ENCODE results near the gene DRAXIN. TPM values are rescaled to one million over a fixed set of nuclear protein-coding genes. Genes with fewer than 3 reads are reported as not detected.

Gene DRAXIN
- total RNA-seq, 1 donor from 2014 or later, result 0.09 TPM

DNA sequence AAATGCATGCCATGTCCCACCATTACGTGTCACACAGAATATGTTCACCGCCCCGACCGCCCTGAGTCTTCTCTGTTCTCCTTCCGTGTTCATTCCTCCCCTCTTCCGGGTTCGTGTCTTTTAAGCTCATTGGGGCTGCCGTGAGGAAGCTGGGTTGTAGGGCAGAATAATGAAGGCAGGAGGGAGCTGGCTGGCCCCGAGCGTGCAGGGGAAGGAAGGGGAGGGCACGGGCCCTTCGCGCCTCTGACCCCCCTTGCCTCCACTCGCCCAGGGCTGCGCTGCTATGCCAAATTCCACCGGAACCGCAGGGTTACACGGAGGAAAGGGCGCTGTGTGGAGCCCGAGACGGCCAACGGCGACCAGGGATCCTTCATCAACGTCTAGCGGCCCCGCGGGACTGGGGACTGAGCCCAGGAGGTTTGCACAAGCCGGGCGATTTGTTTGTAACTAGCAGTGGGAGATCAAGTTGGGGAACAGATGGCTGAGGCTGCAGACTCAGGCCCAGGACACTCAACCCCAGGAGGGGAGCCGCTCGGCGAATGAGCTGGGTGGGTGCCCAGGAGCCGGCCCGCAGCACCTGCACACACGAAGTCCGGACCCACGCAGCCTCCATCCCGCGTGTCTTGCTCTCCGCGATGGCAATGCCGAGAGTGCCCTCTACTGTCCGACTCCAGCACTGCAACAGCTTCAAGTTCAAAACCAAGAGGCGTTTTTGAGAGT, 28.0 kb downstream of the DRAXIN start:
- Histone ChIP-seq H3K4me3 (peak overlapping the region; percentile 38), H3K4me1 (no peaks in the 10 kb centered on the region), H3K9me3 (no peaks in the 10 kb centered on the region), H3K27me3 (no peaks in the 10 kb centered on the region), H3K27ac (peak overlapping the region; percentile 70), H3K36me3 (no peaks in the 10 kb centered on the region)
- TF ChIP-seq, protein P1, sequence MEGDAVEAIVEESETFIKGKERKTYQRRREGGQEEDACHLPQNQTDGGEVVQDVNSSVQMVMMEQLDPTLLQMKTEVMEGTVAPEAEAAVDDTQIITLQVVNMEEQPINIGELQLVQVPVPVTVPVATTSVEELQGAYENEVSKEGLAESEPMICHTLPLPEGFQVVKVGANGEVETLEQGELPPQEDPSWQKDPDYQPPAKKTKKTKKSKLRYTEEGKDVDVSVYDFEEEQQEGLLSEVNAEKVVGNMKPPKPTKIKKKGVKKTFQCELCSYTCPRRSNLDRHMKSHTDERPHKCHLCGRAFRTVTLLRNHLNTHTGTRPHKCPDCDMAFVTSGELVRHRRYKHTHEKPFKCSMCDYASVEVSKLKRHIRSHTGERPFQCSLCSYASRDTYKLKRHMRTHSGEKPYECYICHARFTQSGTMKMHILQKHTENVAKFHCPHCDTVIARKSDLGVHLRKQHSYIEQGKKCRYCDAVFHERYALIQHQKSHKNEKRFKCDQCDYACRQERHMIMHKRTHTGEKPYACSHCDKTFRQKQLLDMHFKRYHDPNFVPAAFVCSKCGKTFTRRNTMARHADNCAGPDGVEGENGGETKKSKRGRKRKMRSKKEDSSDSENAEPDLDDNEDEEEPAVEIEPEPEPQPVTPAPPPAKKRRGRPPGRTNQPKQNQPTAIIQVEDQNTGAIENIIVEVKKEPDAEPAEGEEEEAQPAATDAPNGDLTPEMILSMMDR (IDR thresholded peaks at IDR 0.05), result peak; percentile 97
- intact Hi-C loops (cut with DNase I), result loop anchor here (5.0 kb wide), 1 partner anchor 67 kb away; the partner anchor contains the start of genes FBXO2 and FBXO44
- ATAC-seq (peak; percentile 94), DNase-seq (peak; percentile 89)

- Histone ChIP-seq H3K36me3 (no peaks in the 10 kb centered on the region), H3K27me3 (no peaks in the 10 kb centered on the region), H3K27ac (no peak overlapping the region), H3K9me3 (no peaks in the 10 kb centered on the region), H3K4me3 (peak overlapping the region; percentile 38), H3K4me1 (no peaks in the 10 kb centered on the region)
- intact Hi-C loops (cut with DNase I), result loop anchor here (5.0 kb wide), 1 partner anchor 68 kb away; the partner anchor contains the start of genes FBXO2 and FBXO44
- ATAC-seq (no peak), DNase-seq (no peak)
- TF ChIP-seq, protein P1 (IDR thresholded peaks at IDR 0.05), result no peak
Observed at GRCh38 chr1:11720033-11720376, 28.5 kb downstream of the DRAXIN start.

- H3K36me3 ChIP-seq, result no peaks in the 10 kb centered on the region
- H3K27me3 ChIP-seq, result no peaks in the 10 kb centered on the region
- no peak overlapping the region for H3K27ac ChIP-seq
- H3K4me1 ChIP-seq, result no peaks in the 10 kb centered on the region
- no peaks in the 10 kb centered on the region for H3K9me3 ChIP-seq
- intact Hi-C loops (cut with DNase I), result loop anchor here (5.0 kb wide), 1 partner anchor 68 kb away; the partner anchor contains the start of genes FBXO2 and FBXO44
- H3K4me3 ChIP-seq, result no peak overlapping the region
- ATAC-seq, result no peak
- TF ChIP-seq, protein P1 (IDR thresholded peaks at IDR 0.05), result no peak
- DNase-seq, result no peak
Observed at GRCh38 chr1:11720525-11720924, 29.0 kb downstream of the DRAXIN start.

- ATAC-seq, result no peak
- H3K4me3 ChIP-seq, result no peak overlapping the region
- no peaks in the 10 kb centered on the region for H3K9me3 ChIP-seq
- no peak overlapping the region for H3K27ac ChIP-seq
- TF ChIP-seq, protein P1 (IDR thresholded peaks at IDR 0.05), result no peak
- intact Hi-C loops (cut with DNase I), result loop anchor here (5.0 kb wide), 1 partner anchor 69 kb away; the partner anchor contains the start of genes FBXO2 and FBXO44
- no peaks in the 10 kb centered on the region for H3K36me3 ChIP-seq
- no peak for DNase-seq
- H3K27me3 ChIP-seq, result no peaks in the 10 kb centered on the region
- H3K4me1 ChIP-seq, result no peaks in the 10 kb centered on the region
Observed at GRCh38 chr1:11721311-11721710, 29.8 kb downstream of the DRAXIN start.

DNA sequence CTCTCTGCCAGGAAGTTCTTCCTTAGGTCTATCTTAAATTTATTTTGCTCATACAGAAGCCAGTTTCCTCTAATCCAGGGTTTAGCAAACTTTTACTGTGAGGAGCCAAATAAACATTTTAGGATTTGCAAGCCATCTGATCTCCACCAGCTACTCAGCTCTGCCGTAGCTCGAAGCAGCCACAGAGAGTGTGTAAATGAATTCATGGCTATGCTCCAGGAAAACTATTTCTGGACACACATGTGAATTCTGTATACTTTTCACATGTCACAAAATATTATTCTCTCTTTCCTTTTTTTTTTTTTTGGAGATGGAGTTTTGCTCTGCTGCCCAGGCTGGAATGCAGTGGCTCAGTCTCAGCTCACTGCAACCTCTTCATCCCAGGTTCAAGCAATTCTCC, 31.0 kb downstream of the DRAXIN start:
- Histone ChIP-seq H3K27me3 (no peaks in the 10 kb centered on the region), H3K9me3 (no peaks in the 10 kb centered on the region), H3K27ac (no peak overlapping the region), H3K4me1 (no peaks in the 10 kb centered on the region), H3K36me3 (no peaks in the 10 kb centered on the region), H3K4me3 (no peak overlapping the region)
- TF ChIP-seq, protein P1 (IDR thresholded peaks at IDR 0.05), result no peak
- intact Hi-C loops (cut with DNase I), result loop anchor here (5.0 kb wide), 1 partner anchor 70 kb away; the partner anchor contains the start of genes FBXO2 and FBXO44
- ATAC-seq (no peak), DNase-seq (no peak)
